Pulmonary artery endothelial cell (primary cell): ENCODE results near the gene LYST. TPM values are rescaled to one million over a fixed set of nuclear protein-coding genes. Genes with fewer than 3 reads are reported as not detected.
"Not testable (repeated sequence)": the region's sequence is repeated elsewhere in the genome, so short reads cannot be mapped to it uniquely, and the experiment has no call there.

Experiments used
- DNase-seq: peaks from one replicate; pipeline ENCODE4 v3.0.0-alpha.2; 2011; ENCODE audit warnings: low read depth, low spot score
- total RNA-seq: library from RNA; depleted of rRNA; stranded (reverse); fragments of >200 nt; gene quantifications from 2 replicates; pipeline ENCODE4 v1.2.3, GENCODE V29; 2014

Gene LYST
- total RNA-seq, 1 donor from 2014 or later = 10.0 TPM

DNA sequence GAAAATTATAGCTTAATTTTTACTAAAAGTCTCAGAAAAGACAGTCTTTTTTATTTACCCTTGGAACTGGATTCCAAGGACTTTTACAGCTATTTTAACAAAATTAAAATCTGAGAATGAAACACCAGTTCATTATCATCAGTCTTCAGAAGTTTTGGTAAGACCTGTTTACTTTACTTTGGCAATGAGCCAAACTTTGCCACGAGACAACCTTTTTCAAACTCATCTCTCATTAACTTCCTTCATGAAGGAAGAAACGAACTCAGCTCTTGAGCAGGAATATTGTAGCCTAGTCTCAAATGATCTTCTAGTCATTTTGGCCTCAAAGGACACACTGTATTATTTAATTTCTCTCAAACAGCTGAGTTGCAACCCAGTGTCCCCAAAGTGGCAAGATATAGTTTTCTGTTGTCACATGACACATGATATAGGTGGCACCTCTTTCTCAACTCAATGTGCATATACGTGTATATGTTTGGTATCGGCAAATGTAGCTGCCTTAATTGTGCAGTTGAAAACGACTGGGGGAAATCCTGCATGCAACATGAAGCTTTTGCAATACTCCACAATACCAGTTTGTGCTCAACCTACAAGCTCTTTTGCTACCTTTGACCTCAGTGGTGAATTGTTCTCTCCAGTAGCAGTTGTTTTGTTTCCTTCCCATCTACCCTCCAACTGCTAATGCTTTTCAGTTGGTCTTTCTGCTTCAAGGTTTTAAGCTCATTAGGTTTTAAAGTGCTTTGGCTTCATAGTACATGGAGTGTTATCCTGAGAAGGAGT lies 208.8 kb downstream of the LYST start:
- no peak for DNase-seq

DNA sequence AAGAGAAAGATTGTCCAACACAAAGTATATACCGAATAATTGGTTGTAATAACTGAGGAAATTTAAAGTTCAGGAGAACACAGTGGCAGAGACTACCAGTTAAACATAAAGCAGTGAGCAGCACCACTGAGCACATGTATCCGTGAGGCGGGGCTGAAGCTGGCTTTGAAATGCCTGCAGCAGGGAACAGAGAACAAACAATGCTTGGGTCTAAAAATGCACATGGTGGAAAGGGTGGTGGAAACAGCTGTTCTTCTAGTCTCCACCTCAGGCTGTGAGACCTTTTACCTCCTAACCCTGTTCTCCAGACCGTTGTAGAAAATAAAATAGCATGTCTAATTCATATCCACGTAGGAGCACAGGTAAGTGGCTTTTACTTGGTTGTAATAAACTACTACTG lies 209.4 kb downstream of the LYST start:
- DNase-seq = no peak

DNA sequence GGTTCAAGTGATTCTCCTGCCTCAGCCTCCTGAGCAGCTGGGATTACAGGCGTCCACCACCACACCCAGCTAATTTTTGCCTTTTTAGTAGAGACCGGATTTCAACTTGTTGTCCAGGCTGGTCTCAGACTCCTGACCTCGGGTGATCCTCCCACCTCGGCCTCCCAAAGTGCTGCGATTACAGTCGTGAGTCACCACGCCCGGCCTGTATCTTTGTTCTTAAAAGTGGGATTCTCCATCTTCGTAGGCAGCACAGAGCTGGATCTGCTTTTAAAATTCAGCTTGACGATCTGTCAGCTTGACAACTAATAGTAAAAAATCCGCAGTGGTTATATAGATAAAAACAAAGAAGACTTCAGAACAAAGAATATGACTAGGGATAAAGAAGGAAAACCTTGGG lies 214.3 kb downstream of the LYST start:
- DNase-seq = no peak

DNA sequence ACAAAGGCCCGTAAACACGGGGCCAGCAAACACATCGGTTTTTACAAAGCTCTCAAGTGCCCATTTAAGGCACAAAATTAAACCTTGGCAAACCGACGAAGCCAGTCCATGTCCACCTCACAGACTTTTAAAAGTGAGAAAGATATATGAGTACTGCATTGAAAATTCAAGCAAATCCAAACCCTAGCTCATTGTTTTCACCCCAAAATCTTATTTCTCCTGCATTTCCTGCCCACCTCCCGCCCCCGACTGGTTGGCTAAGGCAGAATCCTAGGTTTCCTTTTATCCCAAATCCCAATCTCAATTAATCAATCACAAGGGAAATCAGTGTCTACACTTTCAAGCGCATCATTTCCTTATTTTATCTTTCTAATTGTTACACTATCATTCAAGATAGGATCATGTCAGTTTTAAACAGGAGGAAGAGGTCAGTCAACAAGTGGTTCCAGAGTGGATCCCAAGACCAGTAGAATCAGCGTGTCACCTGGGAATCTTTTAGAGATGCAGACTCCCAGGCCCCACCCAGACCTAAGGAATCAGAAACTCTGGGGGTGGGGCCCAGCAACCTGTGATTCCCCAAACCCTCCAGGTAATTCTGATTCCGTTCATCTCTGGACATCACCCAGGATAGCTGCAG lies 215.4 kb downstream of the LYST start:
- no peak for DNase-seq

DNA sequence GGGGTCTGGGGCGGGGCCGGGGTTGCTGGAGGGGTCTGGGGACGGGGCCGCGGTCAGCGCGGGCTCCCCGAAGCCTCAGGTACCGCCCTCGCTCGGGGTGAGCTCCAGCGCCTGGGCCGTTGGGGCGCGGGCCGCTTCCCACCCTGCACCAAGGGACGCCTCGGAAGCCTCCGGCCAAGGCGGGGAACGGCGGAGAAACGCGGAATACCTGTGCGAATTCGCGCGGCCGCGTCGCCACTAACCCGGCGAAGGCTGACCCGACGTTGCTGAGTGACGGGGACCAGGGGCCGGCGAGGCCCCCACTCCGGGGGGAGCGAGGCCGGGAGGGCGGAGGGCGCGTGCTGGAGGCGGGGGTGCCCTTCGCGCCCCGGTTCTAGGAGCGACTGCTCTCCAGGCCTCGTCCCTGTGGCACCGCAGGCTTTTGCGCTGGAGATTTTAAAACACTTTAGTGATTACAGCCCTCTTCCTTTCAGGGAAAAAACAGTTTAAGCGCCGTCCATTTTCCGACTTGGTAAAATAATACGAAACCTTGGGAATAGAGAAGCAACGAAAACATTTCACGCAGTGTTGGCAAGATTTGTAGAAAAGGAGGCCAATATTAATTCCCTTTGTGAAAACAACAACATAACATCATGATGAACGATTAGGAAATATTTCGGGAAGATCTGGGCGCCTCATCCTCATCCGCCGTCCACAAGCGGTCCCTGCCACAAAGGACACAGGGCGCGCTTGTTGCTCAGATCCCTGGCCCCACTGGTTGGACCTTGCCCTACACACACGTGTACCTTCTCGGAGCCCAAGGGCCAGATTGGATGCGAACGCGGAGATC lies 216.2 kb downstream of the LYST start:
- DNase-seq = no peak

DNA sequence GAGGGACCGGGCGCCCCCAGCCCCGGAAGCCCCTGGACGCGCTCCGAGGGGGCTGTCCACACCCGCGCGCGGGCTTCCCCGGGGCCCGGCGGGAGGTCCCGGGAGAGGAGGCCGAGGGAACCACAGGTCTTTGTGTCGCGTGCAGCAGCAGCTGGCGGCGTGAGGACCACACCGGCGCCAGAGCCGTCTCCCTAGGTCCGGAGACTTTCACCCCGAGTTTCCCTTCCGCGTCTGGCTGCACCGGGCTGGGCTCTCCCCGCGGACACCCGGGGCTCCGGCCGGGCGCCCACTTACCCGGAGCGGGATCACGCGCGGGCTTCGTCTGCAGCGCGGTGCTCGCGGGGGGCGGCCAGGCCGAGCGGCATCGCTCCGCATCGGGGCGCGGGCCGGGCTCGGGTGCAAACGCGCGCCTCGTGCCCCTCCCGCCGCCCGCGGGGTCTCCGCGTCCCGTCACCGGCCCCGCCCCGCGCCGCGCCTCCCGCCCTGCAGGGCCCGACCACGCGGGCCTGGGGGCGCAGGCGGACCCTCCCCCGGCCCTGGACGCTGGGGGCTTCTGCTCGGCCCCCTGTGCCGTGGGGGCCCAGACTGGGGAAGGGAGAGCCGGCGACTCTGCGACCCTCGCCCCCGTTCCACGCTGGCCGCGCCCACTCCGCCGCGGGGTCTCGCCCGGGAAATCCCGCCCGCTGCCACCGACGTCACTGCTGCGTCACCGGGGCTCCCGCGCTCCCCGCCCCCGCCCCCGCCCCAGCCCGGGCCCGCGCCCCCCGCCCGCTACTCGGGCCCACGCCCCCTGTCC lies 217.1 kb downstream of the LYST start, which contains the start of gene GNG4:
TSS of gene GNG4 (minus strand) at position 417 of the 796 bp plus-strand sequence. CDS start 65,946 bp downstream, outside the sequence.
- DNase-seq = no peak

DNA sequence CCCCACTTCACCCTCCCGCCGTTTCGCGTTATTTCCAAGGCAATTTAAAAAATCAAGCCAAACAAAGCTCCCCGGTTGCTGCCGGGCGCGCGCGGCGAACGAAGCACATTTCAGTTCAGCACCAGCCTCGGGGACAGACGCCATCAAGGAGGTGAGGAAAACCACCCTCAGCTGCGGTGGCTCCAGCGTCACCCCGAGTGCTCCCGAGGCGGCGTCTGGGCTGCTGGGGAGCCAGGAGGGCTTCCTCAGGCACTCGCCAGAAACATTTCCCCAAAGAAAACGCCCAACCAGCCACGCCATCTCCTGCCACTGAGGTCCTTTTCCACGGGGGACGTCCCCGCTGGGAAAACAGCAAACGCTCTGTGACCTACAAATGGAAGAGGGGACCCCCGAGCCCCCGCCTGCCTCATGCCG lies 217.7 kb downstream of the LYST start:
- DNase-seq = no peak

DNA sequence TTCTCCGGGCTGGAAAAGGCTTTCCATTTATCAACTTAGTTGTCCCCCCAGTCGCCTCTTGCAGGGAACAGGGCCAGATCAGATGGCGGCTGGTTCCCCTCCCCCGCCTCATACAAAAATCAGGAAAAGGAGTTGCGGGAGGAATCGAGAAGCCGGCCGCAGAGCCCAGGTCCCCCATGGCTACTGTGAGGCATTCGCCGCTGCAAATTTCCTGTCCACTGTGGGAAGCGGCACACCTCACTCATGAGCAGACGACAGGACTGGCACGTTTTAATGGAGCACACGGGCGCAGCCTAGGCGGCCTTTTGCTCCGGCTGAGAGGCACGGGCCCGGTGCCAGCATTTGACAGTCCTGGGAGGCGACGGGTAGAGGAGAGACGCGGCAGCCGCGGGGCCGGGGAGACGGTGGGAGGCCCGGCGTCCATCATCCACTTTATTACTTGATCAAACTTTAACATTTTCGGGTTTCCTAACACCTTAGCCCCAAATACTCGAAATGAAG lies 218.2 kb downstream of the LYST start:
- DNase-seq = no peak

DNA sequence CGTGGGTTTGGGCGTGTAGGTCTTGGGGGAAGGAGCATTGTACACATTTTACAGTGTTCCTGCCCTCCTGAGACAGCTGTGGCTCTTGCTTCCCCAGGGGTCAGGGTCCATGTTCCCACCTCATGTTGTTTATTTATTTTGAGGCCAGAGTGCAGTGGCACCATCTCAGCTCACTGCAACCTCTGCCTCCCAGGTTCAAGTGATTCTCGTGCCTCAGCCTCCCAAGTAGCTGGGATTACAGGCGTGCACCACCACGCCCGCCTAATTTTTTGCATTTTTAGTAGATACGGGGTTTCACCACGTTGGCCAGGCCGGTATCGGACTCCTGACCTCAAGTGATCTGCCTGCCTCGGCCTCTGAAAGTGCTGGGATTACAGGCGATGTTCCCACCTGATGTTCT lies 219.2 kb downstream of the LYST start:
- not testable (repeated sequence) for DNase-seq

DNA sequence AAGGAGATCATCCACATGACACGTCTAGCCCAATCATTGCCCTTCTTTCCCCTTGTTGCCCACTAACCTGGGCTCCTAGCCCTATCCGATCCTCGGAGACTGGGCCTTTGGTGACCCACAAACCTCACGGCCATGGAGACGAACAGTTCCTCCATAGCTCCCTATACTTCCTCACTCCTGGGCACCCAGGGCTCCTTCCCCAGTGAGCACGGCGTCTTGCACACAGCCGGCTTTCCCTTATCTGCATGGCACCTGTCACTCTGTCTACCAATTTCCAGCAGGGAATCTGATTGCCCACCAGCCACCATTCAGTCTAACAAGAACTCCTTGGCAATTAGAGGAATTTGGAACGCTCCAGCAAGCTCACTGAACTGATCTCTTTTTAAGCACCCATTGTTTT lies 220.2 kb downstream of the LYST start:
- DNase-seq = no peak

DNA sequence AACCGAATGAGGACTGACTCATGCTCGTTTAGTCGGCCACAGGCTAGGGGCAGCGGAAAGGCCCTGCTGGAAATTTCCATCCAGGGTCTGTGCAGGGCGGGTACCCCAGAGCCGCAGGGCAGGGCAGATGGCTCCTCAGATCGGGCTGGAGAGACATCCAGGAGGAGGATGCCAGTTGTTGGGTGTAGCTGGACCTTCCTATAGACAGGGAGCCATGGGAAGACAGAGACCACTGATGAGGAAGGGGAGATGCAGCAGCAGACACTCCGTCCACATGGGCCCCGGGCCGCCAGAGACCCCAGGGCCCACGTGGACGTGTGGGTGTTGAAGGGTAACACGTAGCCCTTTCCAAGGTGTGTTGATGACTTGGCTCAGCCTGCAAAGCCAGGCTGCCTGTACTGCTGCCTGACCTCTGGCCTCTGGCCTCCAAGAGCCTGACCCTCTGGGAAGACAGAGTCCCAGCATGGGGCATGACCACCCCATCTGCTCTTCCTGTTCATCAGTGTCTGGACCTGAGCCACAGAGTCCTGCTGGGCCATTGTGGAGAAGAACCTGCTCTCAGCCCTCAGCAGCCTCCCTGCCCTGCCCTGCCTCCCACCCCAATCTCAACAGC lies 221.9 kb downstream of the LYST start:
- DNase-seq = no peak

DNA sequence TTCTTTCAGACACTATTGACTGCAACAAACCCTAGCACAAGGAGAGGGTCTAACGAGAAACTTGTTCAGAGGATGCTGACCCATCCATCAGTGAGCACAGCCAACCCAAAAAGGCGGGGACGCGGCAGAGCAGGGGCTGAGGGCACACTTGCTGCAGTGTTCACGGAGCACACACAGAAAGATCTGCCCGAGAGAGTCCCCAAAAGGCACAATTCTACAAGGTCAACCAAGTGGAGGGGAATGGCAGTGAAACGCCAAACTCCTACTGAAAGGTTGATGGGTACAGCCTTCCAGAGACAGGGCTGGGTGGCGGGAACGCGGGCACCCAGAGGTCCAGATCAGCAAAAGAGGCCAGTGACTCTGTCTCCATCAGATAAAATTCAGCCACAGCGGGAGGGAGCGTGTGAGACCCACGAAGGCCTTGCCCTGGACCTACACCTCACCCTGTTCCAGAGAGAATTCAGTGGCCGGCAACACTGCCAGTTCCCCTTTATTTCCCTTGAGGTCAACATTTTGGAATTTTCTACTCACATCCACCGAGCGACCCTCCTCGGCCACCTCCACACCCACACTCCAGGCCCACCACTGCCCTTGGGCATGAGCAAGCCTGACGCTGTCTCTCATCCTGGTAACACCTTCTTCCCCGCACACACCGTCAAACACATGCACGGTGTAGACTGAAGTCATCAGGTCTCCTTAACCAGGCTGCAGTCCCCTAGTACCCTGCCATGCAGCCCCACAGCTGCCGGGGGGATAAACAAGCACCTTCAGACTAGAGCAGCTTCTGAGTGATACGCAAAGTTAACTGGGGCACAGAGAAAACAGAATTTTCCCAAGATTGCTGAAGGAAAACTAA lies 222.6 kb downstream of the LYST start:
- DNase-seq = no peak

DNA sequence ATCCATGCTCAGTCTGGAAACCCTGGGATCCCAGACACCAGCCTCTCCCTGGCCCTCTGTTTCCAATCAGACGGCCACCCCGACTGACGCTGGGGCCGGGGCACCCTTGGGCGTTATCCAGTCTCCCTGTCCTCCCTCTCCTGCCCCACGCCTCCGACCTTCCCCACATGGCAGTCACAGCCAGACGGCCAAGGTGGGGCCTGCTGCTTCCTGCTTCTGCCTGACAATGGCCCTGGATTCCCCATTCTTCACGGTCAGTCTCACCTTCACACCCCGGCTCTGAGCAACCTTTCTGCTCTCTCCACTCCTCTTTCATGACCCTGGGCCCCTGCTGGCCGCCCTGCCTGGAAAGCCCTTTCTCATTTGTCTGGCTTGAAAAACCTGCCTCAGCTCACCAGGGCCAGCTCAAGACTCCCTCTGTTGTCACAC lies 223.7 kb downstream of the LYST start:
- DNase-seq = no peak

DNA sequence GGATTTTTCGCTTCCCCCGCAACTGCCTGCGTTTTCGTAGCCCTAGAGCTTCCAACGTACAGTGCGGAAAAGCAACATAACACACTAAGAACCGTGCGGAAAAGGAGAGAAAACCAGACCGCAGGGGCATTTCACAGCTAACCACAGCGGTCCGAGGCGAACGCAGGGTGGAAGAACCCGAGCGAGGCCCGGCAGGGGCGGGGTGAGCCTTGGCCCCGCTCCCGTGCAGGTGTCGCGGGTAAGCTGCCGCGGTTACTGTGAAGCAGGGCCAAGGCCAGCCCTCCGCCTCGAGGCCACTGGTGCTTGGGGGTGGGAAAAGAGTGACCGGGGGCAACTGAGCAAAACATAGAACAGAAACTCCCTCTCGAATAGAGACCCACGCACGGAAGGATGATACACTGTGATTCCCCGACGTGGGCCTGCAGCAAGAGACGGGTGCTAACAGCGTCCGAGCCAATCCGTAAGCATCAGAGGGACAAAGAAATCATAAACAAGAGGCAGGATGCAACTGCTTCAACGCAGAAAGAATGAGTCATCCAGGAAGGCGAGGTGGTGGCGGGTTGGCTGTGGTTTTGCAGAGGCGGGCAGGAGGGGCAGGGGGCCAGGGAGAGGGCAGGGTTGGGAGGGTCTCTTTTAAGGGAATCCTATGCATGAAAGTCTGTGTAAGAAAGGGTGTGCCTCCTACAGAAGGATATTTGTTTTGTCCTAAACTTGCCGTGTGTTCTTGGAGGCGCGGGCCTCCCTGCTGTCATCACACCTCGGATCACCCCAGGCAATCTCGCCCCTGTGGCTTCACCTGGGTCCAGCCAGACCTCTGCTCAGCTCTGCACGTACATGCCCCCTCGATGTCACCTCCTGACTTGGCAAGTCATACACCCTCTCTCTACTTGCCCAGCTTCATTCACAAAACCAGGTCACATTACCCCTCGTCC lies 224.4 kb downstream of the LYST start:
- no peak for DNase-seq

DNA sequence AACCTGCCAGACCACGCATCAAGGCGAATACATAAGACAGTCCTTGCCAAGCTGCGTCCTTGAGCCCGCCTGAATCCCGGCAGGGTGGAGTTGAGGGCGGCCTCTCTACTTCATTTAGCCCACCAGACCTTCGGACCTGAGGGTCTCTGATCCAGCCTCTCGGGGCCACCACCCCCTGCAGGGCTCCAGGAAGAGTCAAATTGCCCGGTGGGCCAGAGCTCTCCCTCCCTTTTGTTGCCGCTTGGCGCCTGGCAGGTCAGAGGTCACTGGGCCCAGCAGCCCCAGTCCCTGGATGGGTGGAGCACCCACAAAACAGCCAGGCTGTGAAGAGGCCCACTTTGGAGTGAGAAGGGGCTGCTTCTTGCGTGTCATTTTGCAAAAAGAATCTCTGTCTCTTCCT lies 226.1 kb downstream of the LYST start:
- DNase-seq = no peak

DNA sequence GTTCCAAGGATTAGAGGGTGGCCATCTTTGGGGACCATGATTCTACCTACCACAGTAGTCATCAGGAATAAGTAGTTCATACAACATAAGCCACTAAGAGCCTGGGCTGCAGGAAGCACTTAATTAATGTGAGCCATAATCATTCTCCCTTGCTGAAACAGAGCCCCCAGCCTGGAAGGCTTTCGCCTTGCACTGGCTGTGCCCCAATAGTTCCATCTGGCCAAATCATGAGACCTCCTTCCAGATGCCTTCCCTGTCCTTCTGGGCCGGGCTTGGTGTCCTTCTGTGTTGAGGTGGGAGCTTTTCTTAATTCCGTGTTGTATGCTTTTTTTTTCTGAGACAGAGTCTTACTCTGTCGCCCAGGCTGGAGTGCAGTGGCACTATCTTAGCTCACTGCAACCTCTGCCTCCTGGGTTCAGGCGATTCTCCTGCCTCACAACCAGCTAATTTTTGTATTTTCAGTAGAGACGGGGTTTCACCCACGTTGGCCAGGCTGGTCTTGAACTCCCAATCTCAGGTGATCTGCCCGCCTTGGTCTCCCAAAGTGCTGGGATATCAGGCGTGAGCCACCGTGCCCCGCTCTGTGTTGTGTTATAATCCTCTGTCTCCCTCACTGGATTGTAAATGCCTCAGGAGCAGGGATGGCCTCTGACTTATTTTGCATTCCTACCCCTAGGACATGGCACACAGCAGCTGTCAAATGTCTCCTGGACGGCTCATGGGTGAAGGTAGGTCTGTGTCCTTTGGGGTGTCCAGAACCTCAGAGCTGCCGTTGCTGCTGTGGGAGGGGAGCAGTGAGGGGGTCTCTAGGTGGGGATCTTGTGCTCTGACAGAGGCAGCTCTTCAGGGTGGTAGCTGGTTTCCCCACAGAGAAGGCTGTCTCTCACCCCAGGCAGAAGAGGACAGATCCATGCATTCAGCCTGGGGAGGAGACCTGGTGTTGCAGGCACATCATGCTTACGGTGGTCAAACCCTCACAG lies 227.2 kb downstream of the LYST start:
- no peak for DNase-seq

DNA sequence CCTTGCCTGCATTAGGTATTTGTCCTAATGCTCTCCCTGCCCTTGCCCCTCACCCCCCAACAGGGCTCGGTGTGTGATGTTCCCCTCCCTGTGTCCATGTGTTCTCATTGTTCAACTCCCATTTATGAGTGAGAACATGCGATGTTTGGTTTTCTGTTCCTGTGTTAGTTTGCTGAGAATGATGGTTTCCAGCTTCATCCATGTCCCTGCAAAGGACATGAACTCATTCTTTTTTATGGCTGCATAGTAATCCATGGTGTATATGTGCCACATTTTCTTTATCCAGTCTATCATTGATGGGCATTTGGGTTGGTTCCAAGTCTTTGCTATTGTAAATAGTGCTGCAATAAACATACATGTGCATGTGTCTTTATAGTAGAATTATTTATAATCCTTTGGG lies 228.1 kb downstream of the LYST start:
- not testable (repeated sequence) for DNase-seq
